Panc1 (cell line): ENCODE results near the gene NHSL1. TPM values are rescaled to one million over a fixed set of nuclear protein-coding genes. Genes with fewer than 3 reads are reported as not detected.

Experiments
- ATAC-seq: fragments of 200-7000 bp; cut with Tn5 transposase; 2 replicates; pipeline ENCODE4 v1.9.1; 2020; ENCODE audit warnings: mild to moderate bottlenecking, moderate library complexity
- BruUV-seq: library from RNA; stranded (reverse); fragments of 400-500 nt; replicated peaks from 2 replicates; lab custom pipeline; 2021; lab: Mats Ljungman, UMichigan
- CTCF ChIA-PET: fragments of 300-600 bp; sonication (Branson Sonifier 250); formaldehyde crosslinking; loops from one replicate; lab custom pipeline; 2022; ENCODE audit warnings: antibody characterized with exemption; lab: Charles Lee
- POLR2A ChIA-PET: fragments of 300-600 bp; sonication (Branson Sonifier 250); formaldehyde crosslinking; loops from one replicate; lab custom pipeline; 2022; ENCODE audit warnings: antibody characterized with exemption; lab: Charles Lee
- DNase-seq: peaks from one replicate; pipeline ENCODE4 v3.0.0-alpha.2; 2010; ENCODE audit warnings: low read depth, low spot score
- H3K27ac ChIP-seq: 2 replicates; pipeline ENCODE4 v1.5.1; 2011; ENCODE audit warnings: mild to moderate bottlenecking, low read length, inconsistent platforms
- H3K27me3 ChIP-seq: fragments of 200-500 bp; sonication (Bioruptor generic); 2 replicates; pipeline ENCODE4 v1.6.0; 2014; ENCODE audit warnings: low read length, inconsistent platforms; ENCODE audit not compliant: control insufficient read depth, insufficient read depth
- H3K36me3 ChIP-seq: fragments of 200-500 bp; sonication (Bioruptor generic); 2 replicates; pipeline ENCODE4 v1.5.1; 2014; ENCODE audit warnings: inconsistent platforms, mild to moderate bottlenecking, low read length, moderate library complexity; ENCODE audit not compliant: control insufficient read depth, insufficient read depth
- H3K4me1 ChIP-seq: 2 replicates; pipeline ENCODE4 v1.5.1; 2011; ENCODE audit warnings: inconsistent platforms, mild to moderate bottlenecking, low read length, moderate library complexity; ENCODE audit not compliant: control insufficient read depth, insufficient read depth
- H3K4me3 ChIP-seq, 2 experiments: 2 replicates each; pipeline ENCODE4 v1.5.1; 2011 to 2012; ENCODE audit warnings: low read depth in 2 of 2, low read length in 2 of 2, mild to moderate bottlenecking in 2 of 2, inconsistent platforms in 1 of 2, moderate library complexity in 1 of 2
- H3K9me3 ChIP-seq: fragments of 200-500 bp; sonication (Bioruptor generic); 2 replicates; pipeline ENCODE4 v1.5.1; 2014; ENCODE audit warnings: low read depth, mild to moderate bottlenecking, inconsistent platforms, low read length, moderate library complexity; ENCODE audit not compliant: control insufficient read depth, insufficient read depth
- POLR2AphosphoS5 ChIP-seq: IDR thresholded peaks from 2 replicates; pipeline ENCODE4 v1.6.1; 2012; ENCODE audit warnings: mild to moderate bottlenecking, low read depth, low read length, moderate library complexity
- SIN3A ChIP-seq: IDR thresholded peaks from 2 replicates; pipeline ENCODE4 v1.6.1; 2012; ENCODE audit warnings: low read depth, mild to moderate bottlenecking, low read length, moderate library complexity, borderline replicate concordance; ENCODE audit not compliant: insufficient read depth
- TCF7L2 ChIP-seq: IDR thresholded peaks from 2 replicates; pipeline ENCODE4 v1.6.1; 2011; ENCODE audit warnings: mild to moderate bottlenecking, low read depth, low read length, inconsistent platforms
- in situ Hi-C: cut with HindIII; loops from 2 replicates; pipeline ENCODE4 v1.10.0; 2016; ENCODE audit warnings: low sequenced_read_pairs, low pct_unique_long_range_greater_than_20kb
- intact Hi-C: fragments of 100-400 bp; cut with micrococcal nuclease; formaldehyde crosslinking; loops from one replicate; pipeline ENCODE4 v1.10.0; 2022; ENCODE audit not compliant: unreplicated experiment
- total RNA-seq: library from RNA; stranded (reverse); gene quantifications from one replicate; pipeline ENCODE4 v1.2.1, GENCODE V29; 2021; ENCODE audit not compliant: unreplicated experiment
- TF ChIP-seq, protein P1 (sequence below): fragments of 450-650 bp; IDR thresholded peaks from 2 replicates; pipeline ENCODE4 v1.5.1; 2017; ENCODE audit warnings: mild to moderate bottlenecking
- TF ChIP-seq, protein P2 (sequence below), 2 experiments: IDR thresholded peaks; 2 replicates each; pipeline ENCODE4 v1.6.1; 2011 to 2012; ENCODE audit warnings: low read depth in 2 of 2, control low read depth in 1 of 2, low read length in 1 of 2, mild to moderate bottlenecking in 1 of 2, moderate library complexity in 1 of 2; ENCODE audit not compliant: insufficient read depth in 1 of 2

NHSL1 gene
- total RNA-seq, 1 experiment from 2014 or later, result 20.6 TPM

GRCh38 chr6:138420356-138420755 is 78.9 kb downstream of the NHSL1 start:
- no TSS peak for BruUV-seq
- Histone ChIP-seq H3K27ac (no peak overlapping the region), H3K27me3 (no peaks in the 10 kb centered on the region), H3K9me3 (no peaks in the 10 kb centered on the region), H3K36me3 (no peaks in the 10 kb centered on the region), H3K4me1 (no peaks in the 10 kb centered on the region), H3K4me3 (no peak overlapping the region)
- ChIA-PET CTCF (no interaction called here), POLR2A (no interaction called here)
- DNase-seq (no peak), ATAC-seq (no peak)
- intact Hi-C loops, result no loop called here
- in situ Hi-C loops, result no loop called here
- TF ChIP-seq, protein P1, sequence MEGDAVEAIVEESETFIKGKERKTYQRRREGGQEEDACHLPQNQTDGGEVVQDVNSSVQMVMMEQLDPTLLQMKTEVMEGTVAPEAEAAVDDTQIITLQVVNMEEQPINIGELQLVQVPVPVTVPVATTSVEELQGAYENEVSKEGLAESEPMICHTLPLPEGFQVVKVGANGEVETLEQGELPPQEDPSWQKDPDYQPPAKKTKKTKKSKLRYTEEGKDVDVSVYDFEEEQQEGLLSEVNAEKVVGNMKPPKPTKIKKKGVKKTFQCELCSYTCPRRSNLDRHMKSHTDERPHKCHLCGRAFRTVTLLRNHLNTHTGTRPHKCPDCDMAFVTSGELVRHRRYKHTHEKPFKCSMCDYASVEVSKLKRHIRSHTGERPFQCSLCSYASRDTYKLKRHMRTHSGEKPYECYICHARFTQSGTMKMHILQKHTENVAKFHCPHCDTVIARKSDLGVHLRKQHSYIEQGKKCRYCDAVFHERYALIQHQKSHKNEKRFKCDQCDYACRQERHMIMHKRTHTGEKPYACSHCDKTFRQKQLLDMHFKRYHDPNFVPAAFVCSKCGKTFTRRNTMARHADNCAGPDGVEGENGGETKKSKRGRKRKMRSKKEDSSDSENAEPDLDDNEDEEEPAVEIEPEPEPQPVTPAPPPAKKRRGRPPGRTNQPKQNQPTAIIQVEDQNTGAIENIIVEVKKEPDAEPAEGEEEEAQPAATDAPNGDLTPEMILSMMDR, result no peak
- TF ChIP-seq TCF7L2 (no peak), POLR2AphosphoS5 (no peak), SIN3A (no peak)
- TF ChIP-seq, protein P2, sequence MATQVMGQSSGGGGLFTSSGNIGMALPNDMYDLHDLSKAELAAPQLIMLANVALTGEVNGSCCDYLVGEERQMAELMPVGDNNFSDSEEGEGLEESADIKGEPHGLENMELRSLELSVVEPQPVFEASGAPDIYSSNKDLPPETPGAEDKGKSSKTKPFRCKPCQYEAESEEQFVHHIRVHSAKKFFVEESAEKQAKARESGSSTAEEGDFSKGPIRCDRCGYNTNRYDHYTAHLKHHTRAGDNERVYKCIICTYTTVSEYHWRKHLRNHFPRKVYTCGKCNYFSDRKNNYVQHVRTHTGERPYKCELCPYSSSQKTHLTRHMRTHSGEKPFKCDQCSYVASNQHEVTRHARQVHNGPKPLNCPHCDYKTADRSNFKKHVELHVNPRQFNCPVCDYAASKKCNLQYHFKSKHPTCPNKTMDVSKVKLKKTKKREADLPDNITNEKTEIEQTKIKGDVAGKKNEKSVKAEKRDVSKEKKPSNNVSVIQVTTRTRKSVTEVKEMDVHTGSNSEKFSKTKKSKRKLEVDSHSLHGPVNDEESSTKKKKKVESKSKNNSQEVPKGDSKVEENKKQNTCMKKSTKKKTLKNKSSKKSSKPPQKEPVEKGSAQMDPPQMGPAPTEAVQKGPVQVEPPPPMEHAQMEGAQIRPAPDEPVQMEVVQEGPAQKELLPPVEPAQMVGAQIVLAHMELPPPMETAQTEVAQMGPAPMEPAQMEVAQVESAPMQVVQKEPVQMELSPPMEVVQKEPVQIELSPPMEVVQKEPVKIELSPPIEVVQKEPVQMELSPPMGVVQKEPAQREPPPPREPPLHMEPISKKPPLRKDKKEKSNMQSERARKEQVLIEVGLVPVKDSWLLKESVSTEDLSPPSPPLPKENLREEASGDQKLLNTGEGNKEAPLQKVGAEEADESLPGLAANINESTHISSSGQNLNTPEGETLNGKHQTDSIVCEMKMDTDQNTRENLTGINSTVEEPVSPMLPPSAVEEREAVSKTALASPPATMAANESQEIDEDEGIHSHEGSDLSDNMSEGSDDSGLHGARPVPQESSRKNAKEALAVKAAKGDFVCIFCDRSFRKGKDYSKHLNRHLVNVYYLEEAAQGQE (IDR thresholded peaks at IDR 0.05; ENCODE audit: insufficient read depth in 1 of 2, low read depth in 2 of 2, low read length in 1 of 2), result no peak

- Histone ChIP-seq H3K4me1 (no peaks in the 10 kb centered on the region), H3K27me3 (no peaks in the 10 kb centered on the region), H3K9me3 (no peaks in the 10 kb centered on the region), H3K36me3 (no peaks in the 10 kb centered on the region), H3K27ac (no peak overlapping the region), H3K4me3 (no peak overlapping the region)
- DNase-seq (no peak), ATAC-seq (no peak)
- ChIA-PET POLR2A (no interaction called here), CTCF (no interaction called here)
- in situ Hi-C loops, result no loop called here
- TF ChIP-seq, protein P2 (IDR thresholded peaks at IDR 0.05; ENCODE audit: insufficient read depth in 1 of 2, low read depth in 2 of 2, low read length in 1 of 2), result no peak
- TF ChIP-seq TCF7L2, result no peak
- no peak for TF ChIP-seq POLR2AphosphoS5
- TF ChIP-seq, protein P1, result no peak
- TF ChIP-seq SIN3A, result no peak
- BruUV-seq, result no TSS peak
- intact Hi-C loops, result loop anchor here (10.0 kb wide), 1 partner anchor 415 kb away; no protein-coding TSS in a partner anchor
These were observed 79.5 kb downstream of the NHSL1 start for GRCh38 chr6:138419766-138420165.
